NCI-H1105 (cell line): ENCODE data around the gene HAL.
"Not testable (repeated sequence)": the region's sequence is repeated elsewhere in the genome, so short reads cannot be mapped to it uniquely, and the experiment has no call there.

Source experiments
- DNase-seq: peaks from one replicate; lab custom pipeline; 2025; lab: John Stamatoyannopoulos, UW

The HAL gene

GRCh38 chr12:95977764-95978305, 18.3 kb downstream of the HAL start:
- no peak for DNase-seq

GRCh38 chr12:95976416-95976832, 19.7 kb downstream of the HAL start:
- no peak for DNase-seq

- no peak for DNase-seq
These were observed 20.7 kb downstream of the HAL start for GRCh38 chr12:95975491-95975890.

GRCh38 chr12:95974358-95974757, 21.8 kb downstream of the HAL start:
- DNase-seq = no peak

GRCh38 chr12:95972832-95973456, 23.2 kb downstream of the HAL start:
- DNase-seq = no peak

GRCh38 chr12:95970905-95971304, 25.2 kb downstream of the HAL start:
- DNase-seq = no peak

- DNase-seq = not testable (repeated sequence)
These were observed 27.0 kb downstream of the HAL start for GRCh38 chr12:95969116-95969515.

- DNase-seq = no peak
These were observed 28.8 kb downstream of the HAL start for GRCh38 chr12:95967301-95967700.

- no peak for DNase-seq
These were observed 29.8 kb downstream of the HAL start for GRCh38 chr12:95966287-95966870.

GRCh38 chr12:95963096-95963495, 33.0 kb downstream of the HAL start:
- DNase-seq = no peak

- DNase-seq = peak; percentile 81
These were observed 33.9 kb downstream of the HAL start for GRCh38 chr12:95962222-95962621.

GRCh38 chr12:95960241-95960640, 35.9 kb downstream of the HAL start:
- DNase-seq = no peak

- DNase-seq = no peak
These were observed 37.0 kb downstream of the HAL start for GRCh38 chr12:95959107-95959506.

- no peak for DNase-seq
These were observed 39.5 kb downstream of the HAL start for GRCh38 chr12:95956557-95957145.

GRCh38 chr12:95955549-95956159, 40.5 kb downstream of the HAL start:
- DNase-seq = no peak

- DNase-seq = no peak
These were observed 43.1 kb downstream of the HAL start for GRCh38 chr12:95953000-95953399.

- DNase-seq = peak; percentile 17
These were observed 44.6 kb downstream of the HAL start for GRCh38 chr12:95951515-95951914.

- no peak for DNase-seq
These were observed 46.5 kb downstream of the HAL start for GRCh38 chr12:95949477-95950206.

GRCh38 chr12:95944108-95944704, 51.9 kb downstream of the HAL start:
- DNase-seq = no peak

GRCh38 chr12:95943330-95943842, 52.8 kb downstream of the HAL start, which contains the start of gene AMDHD1:
Gene AMDHD1 (plus strand): TSS chr12:95943331. CDS start chr12:95943399, 68 bp downstream.
- DNase-seq = peak; percentile 30

GRCh38 chr12:95942524-95943329, 53.4 kb downstream of the HAL start, which contains the start of gene CCDC38:
Gene CCDC38 (minus strand): TSS chr12:95942614. CDS start chr12:95936509, 6,105 bp downstream.
- peak; percentile 85 for DNase-seq
